ENCODE measurements around the gene GOLGA2.
A peak's percentile ranks its signal among the peaks of the same experiment; 100 is the strongest.
"Not testable (repeated sequence)": the region's sequence is repeated elsewhere in the genome, so short reads cannot be mapped to it uniquely, and the experiment has no call there.

The GOLGA2 gene

DNA sequence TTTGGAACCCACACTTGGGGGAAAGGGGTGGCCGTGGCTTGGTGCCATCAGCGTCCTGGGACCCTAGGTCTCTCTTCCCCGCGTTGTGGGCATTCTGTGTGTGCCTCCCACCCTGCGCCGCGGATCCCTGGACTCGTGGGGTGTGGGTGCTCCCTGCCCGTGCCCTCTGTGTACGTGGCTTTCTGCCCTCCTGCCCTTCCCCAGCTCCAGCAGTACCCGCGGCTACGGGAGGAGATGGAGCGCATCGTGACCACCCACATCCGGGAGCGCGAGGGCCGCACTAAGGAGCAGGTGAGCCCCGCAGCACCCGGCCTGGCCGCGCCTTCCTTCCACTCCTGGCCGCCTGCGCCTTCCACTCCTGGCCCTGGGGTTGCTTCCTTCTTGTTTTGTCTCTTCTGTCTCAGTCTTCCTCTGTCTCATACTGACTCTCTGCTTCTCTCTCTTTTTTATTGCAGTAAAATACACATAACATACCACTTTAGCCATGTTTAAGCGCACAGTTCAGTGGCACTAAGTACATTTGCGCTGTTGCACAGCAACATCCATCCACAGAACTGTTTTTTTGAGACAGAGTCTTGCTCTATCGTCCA, 41.9 kb downstream of the GOLGA2 start:
- peak; percentile 35 for DNase-seq

GRCh38 chr9:128232528-128233428, 43.0 kb downstream of the GOLGA2 start:
- DNase-seq, result peak; percentile 51

DNA sequence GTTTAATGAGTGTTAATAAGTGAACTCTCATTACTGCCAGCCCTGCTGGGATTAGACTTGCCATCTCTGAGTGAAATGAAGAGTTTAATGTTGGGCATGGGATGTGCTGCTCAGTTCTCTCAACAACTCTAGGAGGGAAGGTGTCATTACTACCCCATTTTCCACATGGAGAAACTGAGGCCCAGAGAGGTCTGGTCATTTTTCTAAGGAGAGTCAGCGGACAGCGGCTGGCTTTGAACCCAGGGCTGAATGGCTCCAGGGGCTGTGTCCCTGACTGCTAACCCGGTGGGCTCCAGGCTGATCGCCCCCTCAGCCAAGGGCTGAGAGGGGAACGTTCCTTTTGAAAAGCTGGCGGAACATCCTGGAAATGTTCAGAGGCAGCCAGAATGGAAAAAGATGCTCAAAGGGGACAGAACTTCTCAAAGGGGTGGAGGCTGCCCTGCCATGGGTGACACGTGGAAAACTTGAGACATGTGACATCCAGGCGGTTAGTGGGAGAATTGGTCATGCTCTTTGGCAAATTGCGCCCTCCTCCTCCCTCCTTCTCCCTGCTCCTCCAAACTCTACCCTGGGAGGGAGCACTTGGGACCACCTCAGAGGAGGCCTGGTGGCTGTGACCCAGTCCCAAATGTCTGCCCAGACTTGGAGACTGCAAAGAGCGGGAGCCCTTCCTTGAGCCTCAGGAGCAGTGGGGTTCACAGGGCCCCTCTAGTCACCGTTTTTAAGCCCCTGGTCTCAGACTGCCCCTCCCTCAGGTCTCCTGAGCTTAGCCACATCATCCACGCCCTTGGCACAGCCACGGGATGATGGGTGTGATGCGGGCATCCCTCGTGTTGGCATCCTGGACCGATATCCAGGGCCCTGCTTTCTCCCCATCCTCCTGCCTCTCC, 43.9 kb downstream of the GOLGA2 start:
- peak; percentile 81 for DNase-seq

DNA sequence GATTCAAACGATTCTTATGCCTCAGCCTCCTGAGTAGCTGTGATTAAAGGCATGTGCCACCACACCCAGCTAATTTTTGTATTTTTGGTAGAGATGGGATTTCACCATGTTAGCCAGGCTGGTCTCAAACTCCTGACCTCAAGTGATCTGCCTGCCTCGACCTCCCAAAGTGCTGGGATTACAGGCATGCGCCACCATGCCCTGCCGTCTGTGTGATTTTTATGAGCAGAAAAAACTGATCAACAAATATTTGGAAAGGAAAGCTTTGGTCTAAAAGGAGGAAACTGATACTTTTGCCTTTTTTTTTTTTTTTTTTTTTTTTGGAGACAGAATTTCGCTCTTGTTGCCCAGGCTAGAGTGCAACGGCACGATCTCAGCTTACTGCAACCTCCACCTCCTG, 44.9 kb downstream of the GOLGA2 start:
- DNase-seq, result not testable (repeated sequence)

- no peak for DNase-seq
Observed at GRCh38 chr9:128226412-128226801, 49.4 kb downstream of the GOLGA2 start.

DNA sequence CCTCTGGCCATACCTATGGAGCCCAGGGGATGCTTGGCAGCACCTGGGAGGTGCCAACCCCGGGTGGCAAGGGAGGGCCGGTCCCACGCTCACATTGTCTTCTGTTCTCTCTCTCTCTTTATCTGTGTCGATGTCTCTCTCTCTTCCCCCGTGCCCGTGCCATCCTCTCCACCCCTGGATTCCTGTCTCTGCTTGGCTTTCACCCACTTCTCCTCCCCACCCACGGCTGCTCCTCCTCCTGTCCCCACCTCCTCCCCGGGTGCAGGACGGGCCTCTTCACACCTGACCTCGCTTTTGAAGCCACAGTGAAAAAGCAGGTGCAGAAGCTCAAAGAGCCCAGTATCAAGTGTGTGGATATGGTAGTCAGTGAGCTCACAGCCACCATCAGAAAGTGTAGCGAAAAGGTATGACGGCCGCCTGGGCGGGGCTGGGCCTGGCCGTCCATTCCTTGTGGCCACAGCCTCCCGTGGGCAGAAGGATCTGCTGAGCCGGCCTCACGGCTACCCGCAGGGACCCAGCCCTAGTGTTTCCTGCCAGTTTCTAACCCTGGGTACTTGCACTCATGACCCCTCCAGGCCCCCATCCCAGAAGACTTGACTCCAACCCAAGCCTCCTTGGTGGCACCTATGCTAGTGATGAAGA, 49.9 kb downstream of the GOLGA2 start:
- DNase-seq, result no peak

DNA sequence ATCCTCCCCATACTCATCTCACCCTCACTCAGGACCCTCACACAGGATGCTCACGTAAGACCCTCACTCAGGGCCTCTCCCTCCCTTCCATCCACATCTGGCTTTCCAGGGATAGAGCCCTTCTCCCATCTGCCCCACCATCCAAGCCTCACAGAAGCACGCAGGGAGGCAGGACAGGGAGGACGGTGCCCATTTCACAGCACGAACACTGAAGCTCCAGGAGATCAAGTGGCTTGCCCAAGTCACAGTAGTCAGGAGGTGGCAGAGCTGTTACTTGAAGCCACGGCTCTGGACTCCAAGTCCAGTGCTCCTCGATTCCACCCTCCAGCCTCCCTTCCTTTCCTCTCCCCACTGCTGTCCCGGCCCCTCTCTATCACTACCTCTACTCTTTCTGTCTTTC, 50.9 kb downstream of the GOLGA2 start:
- no peak for DNase-seq

DNA sequence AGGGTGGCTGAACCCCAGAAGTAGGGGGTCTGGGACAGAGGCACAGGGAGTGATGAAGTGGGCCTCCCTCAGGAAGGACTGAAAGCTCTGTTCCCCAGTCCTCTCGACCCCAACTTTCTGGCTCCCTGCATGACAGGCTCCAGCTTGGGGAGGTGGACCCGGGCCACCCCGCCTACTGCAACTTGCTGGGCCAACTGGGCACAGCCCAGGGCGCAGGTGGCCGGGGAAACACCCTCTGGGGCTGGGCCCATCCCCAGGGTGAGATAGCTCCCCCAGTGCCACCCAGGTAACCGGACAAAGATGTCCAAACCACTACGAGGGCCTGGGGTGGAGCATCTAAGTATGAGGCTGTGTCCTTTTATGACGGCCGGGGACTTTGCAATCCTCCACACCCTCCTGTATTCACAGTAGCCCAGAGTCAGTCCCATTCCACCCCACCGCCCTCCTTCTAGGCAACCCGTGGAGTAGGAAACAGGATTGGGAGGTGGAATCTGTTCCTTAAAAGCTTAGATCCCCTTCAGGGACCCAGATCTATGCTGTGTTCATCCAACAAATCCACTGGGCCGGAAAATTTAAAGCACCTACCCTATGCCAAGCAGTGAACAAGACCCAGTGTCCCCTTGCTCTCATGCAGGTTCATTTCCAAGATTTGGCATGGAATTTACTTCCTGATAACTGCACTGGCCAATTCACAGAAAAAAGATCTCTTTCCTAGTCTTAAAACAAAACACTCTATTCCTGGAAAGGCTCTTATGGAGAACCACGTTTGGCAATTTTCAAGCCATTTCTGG, 52.7 kb downstream of the GOLGA2 start:
- no peak for DNase-seq

- no peak for DNase-seq
Observed at GRCh38 chr9:128222026-128222425, 53.8 kb downstream of the GOLGA2 start.

DNA sequence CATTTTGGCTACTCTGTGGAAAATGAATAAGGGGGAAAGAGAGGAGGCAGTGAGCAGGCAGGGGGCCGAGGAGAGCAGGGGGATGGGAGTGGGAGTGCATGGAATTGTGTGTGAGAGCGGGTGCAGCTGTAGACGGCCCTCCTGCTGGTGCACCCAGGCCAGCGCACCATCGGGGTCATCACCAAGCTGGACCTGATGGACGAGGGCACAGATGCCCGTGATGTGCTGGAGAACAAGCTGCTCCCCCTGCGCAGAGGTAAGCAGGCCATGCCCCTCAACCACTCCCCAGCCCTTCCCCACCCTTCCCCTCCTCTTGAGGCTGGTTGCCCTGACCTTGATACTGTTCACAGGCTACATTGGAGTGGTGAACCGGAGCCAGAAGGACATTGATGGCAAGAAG, 56.0 kb downstream of the GOLGA2 start:
- DNase-seq, result no peak

DNA sequence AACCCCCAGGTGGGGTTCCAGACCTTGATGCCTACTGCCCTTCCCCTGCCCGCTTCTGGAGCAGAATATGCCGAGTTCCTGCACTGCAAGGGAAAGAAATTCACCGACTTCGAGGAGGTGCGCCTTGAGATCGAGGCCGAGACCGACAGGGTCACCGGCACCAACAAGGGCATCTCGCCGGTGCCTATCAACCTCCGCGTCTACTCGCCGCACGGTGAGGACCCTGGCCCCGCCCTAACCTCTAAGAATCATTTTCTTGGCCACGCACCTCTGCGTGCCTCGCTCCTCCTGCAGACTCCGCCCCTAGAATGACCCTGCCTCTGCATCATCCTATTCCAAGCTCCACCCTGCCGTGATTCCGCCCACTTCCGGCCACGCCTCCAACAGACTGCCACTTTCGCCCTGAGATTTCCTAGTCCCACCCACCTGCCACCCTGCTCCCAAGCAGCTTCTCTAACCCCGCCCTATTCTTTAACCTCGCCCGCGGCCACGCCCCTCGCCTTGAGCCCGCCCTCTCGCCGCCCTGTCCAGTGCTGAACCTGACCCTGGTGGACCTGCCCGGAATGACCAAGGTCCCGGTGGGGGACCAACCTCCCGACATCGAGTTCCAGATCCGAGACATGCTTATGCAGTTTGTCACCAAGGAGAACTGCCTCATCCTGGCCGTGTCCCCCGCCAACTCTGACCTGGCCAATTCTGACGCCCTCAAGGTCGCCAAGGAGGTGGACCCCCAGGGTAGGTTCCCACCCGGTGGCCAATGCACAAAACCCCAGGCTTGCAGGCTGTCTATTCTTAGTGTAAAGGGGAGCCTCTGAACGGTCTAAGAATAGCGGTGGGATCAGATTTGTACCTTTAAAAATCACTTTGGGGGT, 57.1 kb downstream of the GOLGA2 start:
- DNase-seq, result peak; percentile 88

GRCh38 chr9:128218172-128218517, 57.7 kb downstream of the GOLGA2 start:
- DNase-seq, result no peak

- no peak for DNase-seq
Observed at GRCh38 chr9:128216781-128217553, 58.8 kb downstream of the GOLGA2 start.

GRCh38 chr9:128215491-128216409, 60.1 kb downstream of the GOLGA2 start:
- DNase-seq, result no peak

GRCh38 chr9:128214571-128215490, 61.0 kb downstream of the GOLGA2 start:
- no peak for DNase-seq

DNA sequence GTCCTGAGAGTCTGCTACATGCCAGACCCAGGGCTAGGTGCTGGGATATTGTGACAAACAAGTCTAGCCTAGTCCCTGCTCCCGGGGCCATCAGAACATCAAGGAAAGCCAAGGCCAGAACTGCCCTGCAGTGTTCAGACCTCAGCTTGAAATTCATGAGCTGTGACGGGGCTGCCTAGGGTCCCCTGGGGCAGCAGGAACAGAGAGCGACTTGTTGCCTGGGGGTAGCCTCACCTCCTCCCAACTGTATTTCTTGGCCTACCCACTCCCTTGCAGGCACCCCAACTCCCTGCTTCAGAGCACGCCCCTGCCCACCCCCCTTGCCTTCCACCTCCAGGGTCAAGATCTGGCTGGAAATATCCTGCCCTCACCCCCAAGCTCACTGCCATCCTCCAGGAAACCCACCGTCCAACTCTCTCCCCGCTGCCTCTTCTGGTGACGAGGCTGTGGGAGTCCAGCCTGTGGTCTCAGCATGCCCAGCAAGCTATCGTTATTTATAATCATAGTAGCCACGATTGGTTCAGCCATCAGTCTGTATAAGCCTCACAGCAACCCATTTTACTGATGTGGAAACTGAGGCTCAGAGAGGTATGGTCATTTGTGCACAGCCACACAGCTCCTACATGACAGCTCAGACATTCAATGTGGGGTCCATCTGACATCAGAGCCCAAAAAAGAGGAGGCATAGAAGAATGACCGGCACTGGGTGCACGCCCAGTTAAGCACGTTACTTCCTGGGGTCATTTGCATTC, 61.9 kb downstream of the GOLGA2 start:
- DNase-seq, result no peak

DNA sequence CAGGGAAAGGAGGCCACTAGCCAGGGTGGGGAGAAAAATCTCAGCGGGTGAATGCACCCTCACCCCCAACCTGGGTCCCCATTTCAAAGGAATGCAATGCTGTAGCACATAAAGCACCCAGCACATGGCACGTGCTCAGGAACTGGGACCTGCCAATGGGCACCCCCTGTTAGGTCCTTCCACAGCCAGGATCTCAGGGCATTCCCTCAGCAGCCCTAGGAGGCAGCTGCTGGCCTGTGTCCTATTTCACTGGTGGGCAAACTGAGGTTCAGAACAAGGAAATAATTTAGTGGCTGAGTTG, 63.9 kb downstream of the GOLGA2 start:
- DNase-seq, result no peak
